GM12878 (cell line): ENCODE data around the gene HNRNPA2B1.

Experiments used
- BACH1 ChIP-seq: fragments of 450-650 bp; IDR thresholded peaks from 2 replicates; pipeline ENCODE4 v1.6.1; 2017; ENCODE audit warnings: mild to moderate bottlenecking, borderline replicate concordance
- CTCF ChIP-seq, 3 experiments: IDR thresholded peaks in 2 of 3; conservative IDR thresholded peaks in 1 of 3; 2 replicates each; pipeline ENCODE4 v1.5.1; 2011; ENCODE audit warnings: low read depth in 3 of 3, low read length in 3 of 3, mild to moderate bottlenecking in 3 of 3, control low read depth in 2 of 3, moderate library complexity in 2 of 3, inconsistent platforms in 1 of 3, mixed read lengths in 1 of 3; ENCODE audit not compliant: control insufficient read depth in 2 of 3, insufficient read depth in 1 of 3; ENCODE audit errors: extremely low read depth in 1 of 3
- EZH2 ChIP-seq: IDR thresholded peaks from 2 replicates; pipeline ENCODE4 v1.6.1; 2012; ENCODE audit warnings: low read depth, mild to moderate bottlenecking, control low read depth, inconsistent platforms, low read length, borderline replicate concordance; ENCODE audit not compliant: control insufficient read depth
- RAD21 ChIP-seq: IDR thresholded peaks from 2 replicates; pipeline ENCODE4 v1.6.1; 2011; ENCODE audit warnings: mild to moderate bottlenecking, low read depth, low read length, moderate library complexity; ENCODE audit not compliant: insufficient read depth
- RELA ChIP-seq: fragments of 450-650 bp; IDR thresholded peaks from 2 replicates; pipeline ENCODE4 v1.8.0; 2014; ENCODE audit warnings: borderline replicate concordance; ENCODE audit not compliant: partially characterized antibody
- USF2 ChIP-seq: IDR thresholded peaks from 2 replicates; pipeline ENCODE4 v1.6.1; 2011; ENCODE audit warnings: low read depth, low read length, improper control_type of control experiment, borderline replicate concordance

- TF ChIP-seq EZH2 (no peak), BACH1 (no peak), RAD21 (no peak), RELA (no peak), CTCF (IDR thresholded peaks at IDR 0.05 in 2 of 3, conservative IDR thresholded peaks at IDR 0.05 in 1 of 3; ENCODE audit: control insufficient read depth in 2 of 3, extremely low read depth in 1 of 3, insufficient read depth in 1 of 3, low read depth in 3 of 3, low read length in 3 of 3) (no peak), USF2 (no peak)
Observed at GRCh38 chr7:26181474-26182227, 18.9 kb downstream of the HNRNPA2B1 start.
